GM19467 (cell line): ENCODE measurements around the gene POLG2.
A peak's percentile ranks its signal among the peaks of the same experiment; 100 is the strongest.
"Not testable (repeated sequence)": the region's sequence is repeated elsewhere in the genome, so short reads cannot be mapped to it uniquely, and the experiment has no call there.

ENCODE experiments used
- ATAC-seq: cut with Tn5 transposase; IDR thresholded peaks from one replicate; pipeline ENCODE4 v1.9.1; 2021; ENCODE audit warnings: mild to moderate bottlenecking, moderate library complexity; ENCODE audit not compliant: unreplicated experiment

POLG2 gene

DNA sequence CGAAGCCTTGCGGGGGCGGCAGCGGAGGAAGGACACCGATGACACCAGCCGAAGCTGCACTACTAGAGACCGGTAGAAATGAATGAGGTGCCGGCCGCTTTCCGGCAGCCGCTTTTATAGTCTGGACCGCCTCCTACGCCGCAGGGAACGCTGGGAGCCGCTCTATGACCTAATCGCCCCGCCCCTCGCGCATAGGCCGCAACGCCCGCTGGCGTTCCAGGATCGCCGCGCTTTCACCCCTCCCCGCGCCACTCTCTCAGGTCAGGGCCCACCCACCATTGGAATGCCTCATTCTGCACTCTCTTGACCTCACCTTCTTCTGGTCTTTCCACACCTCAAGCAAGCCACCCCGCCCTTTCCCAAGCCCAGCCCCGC is 9.3 kb upstream of the POLG2 start, which contains the start of gene DDX5:
Gene DDX5, minus strand, starts transcription at position 89 of the 375 bp plus-strand sequence. CDS start 170 bp downstream, outside the sequence.
- peak; percentile 49 for ATAC-seq

GRCh38 chr17:64505340-64506200 is 8.7 kb upstream of the POLG2 start:
- peak; percentile 22 for ATAC-seq

DNA sequence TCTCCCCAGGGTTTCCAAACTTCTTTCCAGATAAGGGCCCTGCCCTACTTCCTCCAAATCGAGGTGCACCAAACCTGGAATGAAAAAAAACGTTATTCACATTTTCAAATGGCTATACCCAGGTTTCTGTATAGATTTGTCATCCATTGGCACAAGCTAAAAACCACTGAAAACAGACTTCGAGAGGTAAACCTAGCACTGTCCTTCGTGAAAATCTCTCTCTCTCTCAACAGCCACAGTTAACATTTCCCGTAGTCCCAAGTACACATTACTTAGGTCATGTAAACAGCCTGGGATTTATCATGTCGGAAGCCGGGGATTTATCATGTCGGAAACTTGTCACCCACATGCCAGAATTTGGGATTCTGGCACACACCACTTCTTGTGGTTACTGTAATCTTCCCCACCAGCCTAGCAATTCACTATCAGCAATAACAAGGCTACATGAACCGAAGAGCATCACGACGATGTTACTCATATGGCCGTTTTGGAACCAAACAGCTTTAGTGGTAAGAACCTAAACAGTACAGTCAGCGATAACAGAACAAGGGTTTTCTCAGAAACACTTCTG is 8.0 kb upstream of the POLG2 start:
- ATAC-seq: no peak

GRCh38 chr17:64503821-64504768 is 7.2 kb upstream of the POLG2 start:
- no peak for ATAC-seq

- ATAC-seq: no peak
Observed at GRCh38 chr17:64503341-64503740, 6.5 kb upstream of the POLG2 start.

- ATAC-seq: no peak
Observed at GRCh38 chr17:64502809-64503208, 6.0 kb upstream of the POLG2 start.

- no peak for ATAC-seq
Observed at GRCh38 chr17:64502021-64502420, 5.2 kb upstream of the POLG2 start.

- ATAC-seq: no peak
Observed at GRCh38 chr17:64500862-64501765, 4.3 kb upstream of the POLG2 start.

GRCh38 chr17:64500487-64500859 is 3.6 kb upstream of the POLG2 start:
- no peak for ATAC-seq

GRCh38 chr17:64499805-64500486 is 3.1 kb upstream of the POLG2 start:
- ATAC-seq: no peak

GRCh38 chr17:64498308-64499203 is 1.7 kb upstream of the POLG2 start:
- ATAC-seq: no peak

GRCh38 chr17:64497565-64498035 is 746 bp upstream of the POLG2 start:
- ATAC-seq: no peak

DNA sequence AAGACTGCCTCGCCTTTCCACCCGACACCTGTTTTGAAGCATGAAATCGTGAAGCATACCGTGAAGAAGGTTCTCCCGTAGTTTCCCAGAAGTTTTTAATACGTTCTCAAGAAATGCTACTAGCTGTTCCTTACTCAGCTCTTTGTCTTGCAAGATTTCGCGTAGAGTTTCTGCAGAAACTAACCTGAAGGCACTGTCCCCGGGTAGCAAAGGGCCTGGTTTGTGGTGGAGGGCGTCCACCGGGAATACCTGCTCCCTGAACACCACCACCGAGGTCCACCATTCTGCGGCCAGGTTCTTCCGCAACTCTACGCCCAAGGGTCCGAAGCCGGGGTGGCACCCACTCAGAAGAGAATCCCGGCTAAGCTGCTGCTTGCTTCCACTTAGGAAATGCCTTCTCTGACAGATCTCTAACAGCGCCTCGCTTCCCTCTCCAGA is 487 bp downstream of the POLG2 start:
- peak; percentile 22 for ATAC-seq

DNA sequence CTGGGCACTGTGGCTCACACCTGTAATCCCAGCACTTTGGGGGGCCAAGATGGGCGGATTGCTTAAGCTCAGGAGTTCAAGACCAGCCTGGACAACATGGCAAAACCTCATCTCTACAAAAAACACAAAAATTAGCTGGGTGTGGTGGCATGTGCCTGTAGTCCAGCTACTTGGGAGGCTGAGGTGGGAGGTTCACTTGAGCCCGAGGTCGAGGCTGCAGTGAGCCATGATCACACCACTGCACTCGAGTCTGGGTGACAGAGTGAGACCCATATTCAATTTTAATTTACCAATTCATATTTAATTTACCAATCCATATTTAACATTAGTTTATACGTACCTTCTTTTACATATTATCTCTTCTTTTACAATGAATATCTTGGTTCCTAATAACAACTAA is 1.6 kb downstream of the POLG2 start:
- not testable (repeated sequence) for ATAC-seq

DNA sequence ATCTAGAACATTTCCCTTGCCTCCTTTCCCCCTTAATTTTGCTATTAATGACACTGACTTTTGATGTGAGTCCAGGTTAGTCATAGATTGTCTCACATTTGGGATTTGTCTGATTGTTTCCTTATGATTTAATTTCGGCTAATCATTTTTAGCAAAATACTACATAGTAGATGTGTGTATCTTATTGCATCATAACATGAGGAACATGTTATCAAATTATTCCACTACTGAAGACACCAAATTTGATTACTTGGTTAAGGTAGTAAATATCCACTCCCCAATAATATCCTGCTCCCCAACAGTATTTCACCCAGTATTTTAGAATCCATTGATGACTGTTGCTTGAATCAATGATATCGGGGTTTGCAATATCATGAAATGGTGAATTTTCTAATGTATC is 2.7 kb downstream of the POLG2 start:
- ATAC-seq: no peak

DNA sequence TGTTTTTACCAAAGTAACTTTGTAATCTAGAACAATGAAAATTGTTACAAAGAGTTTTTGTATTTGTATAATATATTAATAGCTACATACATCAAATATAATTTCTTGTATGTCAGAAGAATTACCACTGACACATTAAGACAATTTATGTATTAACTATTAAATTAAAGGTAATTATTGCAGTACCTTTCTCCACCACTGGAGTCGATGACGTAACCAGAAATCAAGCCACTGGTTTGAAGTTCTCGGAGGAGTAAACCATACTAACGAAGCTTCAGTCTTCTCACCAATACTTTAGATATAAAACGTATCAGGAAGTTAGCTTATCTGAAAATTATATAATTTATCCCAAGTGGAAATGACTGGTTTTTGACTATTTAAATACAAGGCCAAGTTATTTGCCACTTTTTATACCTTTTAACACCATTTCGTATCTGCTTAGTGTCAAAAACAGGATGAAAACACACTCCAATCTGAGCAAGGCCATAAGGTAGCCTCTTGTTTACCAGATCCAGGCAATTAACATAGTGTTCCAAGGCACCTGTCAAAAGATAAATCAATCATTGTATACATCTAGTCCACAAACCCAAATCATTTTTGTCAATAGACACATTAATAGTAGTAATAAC is 4.3 kb downstream of the POLG2 start:
- ATAC-seq: no peak

GRCh38 chr17:64491994-64492393 is 4.9 kb downstream of the POLG2 start:
- ATAC-seq: no peak
